BE2C (cell line): ENCODE measurements around the gene GORASP2.

Source experiments
- DNase-seq: peaks from one replicate; pipeline ENCODE4 v3.0.0-alpha.2; 2020
- H3K27me3 ChIP-seq: fragments of 250-450 bp; sonication (Bioruptor Pico); 2 replicates; pipeline ENCODE4 v1.5.1; 2020; ENCODE audit warnings: mild to moderate bottlenecking
- H3K36me3 ChIP-seq: fragments of 250-450 bp; sonication (Bioruptor Pico); 2 replicates; pipeline ENCODE4 v1.5.1; 2020; ENCODE audit warnings: mild to moderate bottlenecking
- H3K4me1 ChIP-seq: fragments of 250-450 bp; sonication (Bioruptor Pico); 2 replicates; pipeline ENCODE4 v1.5.1; 2020
- H3K4me3 ChIP-seq: 2 replicates; pipeline ENCODE4 v1.5.1; 2011; ENCODE audit warnings: low read depth, low read length
- H3K9me3 ChIP-seq: fragments of 250-450 bp; sonication (Bioruptor Pico); 2 replicates; pipeline ENCODE4 v1.5.1; 2020
- CTCF ChIP-seq: IDR thresholded peaks from 2 replicates; pipeline ENCODE4 v1.5.1; 2012; ENCODE audit warnings: mild to moderate bottlenecking, low read depth, low read length

GORASP2 gene

GRCh38 chr2:170949415-170949814 lies 20.4 kb downstream of the GORASP2 start:
- Histone ChIP-seq H3K27me3 (no peaks in the 10 kb centered on the region), H3K4me3 (no peak overlapping the region), H3K36me3 (peaks cover 8% of the 10 kb centered on the region), H3K9me3 (no peaks in the 10 kb centered on the region), H3K4me1 (no peaks in the 10 kb centered on the region)
- no peak for DNase-seq
- no peak for TF ChIP-seq CTCF

- no peaks in the 10 kb centered on the region for H3K9me3 ChIP-seq
- DNase-seq, result no peak
- no peak overlapping the region for H3K4me3 ChIP-seq
- H3K36me3 ChIP-seq, result peaks cover 8% of the 10 kb centered on the region
- H3K27me3 ChIP-seq, result no peaks in the 10 kb centered on the region
- TF ChIP-seq CTCF, result no peak
- no peaks in the 10 kb centered on the region for H3K4me1 ChIP-seq
These were observed 21.2 kb downstream of the GORASP2 start for GRCh38 chr2:170950221-170950761.

GRCh38 chr2:170953941-170954340 lies 24.9 kb downstream of the GORASP2 start:
- Histone ChIP-seq H3K4me1 (no peaks in the 10 kb centered on the region), H3K27me3 (no peaks in the 10 kb centered on the region), H3K9me3 (no peaks in the 10 kb centered on the region), H3K4me3 (no peak overlapping the region), H3K36me3 (peaks cover 8% of the 10 kb centered on the region)
- DNase-seq, result no peak
- no peak for TF ChIP-seq CTCF

GRCh38 chr2:170963386-170963785 lies 34.3 kb downstream of the GORASP2 start:
- H3K36me3 ChIP-seq, result peaks cover 4% of the 10 kb centered on the region
- no peak for TF ChIP-seq CTCF

GRCh38 chr2:170965446-170966225 lies 36.6 kb downstream of the GORASP2 start:
- H3K36me3 ChIP-seq, result peaks cover 4% of the 10 kb centered on the region
- H3K27me3 ChIP-seq, result no peaks in the 10 kb centered on the region
- TF ChIP-seq CTCF, result no peak
- H3K4me1 ChIP-seq, result no peaks in the 10 kb centered on the region
- DNase-seq, result no peak
- no peak overlapping the region for H3K4me3 ChIP-seq
- no peaks in the 10 kb centered on the region for H3K9me3 ChIP-seq

More at GRCh38 chr2:170963386-170963785, 34.3 kb downstream of the GORASP2 start:
- H3K4me3 ChIP-seq, result no peak overlapping the region
- no peak for DNase-seq
- no peaks in the 10 kb centered on the region for H3K9me3 ChIP-seq
- no peaks in the 10 kb centered on the region for H3K4me1 ChIP-seq
- H3K27me3 ChIP-seq, result no peaks in the 10 kb centered on the region
